ENCODE data around the gene TRPV5.

Gene TRPV5

DNA sequence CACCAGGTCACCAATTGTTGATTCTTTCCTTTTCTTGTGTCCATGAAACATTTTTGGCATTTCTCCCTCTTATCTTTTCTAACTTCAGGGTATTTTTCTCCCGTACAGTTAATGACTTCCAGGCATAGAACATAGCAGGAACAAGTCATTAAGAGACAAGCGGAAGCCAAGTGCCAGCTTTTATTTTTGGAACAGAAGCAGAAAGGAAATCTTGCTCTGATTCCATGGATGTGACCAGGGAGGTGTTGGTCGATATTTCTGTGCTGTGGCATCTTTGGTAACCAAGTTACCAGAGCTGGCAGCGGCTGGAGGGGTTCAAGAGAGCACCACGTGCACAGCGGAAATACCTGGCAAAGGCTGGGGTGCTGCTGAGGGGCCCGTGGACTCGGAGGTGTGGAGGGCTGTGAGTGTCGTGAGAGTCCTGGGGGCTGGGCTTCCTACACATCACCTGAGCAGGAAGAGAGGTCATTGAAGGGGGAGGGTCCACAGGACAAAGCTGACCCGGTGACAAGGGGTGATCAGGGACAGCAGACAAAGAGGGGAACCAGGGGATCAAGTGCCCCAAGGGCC, 7.5 kb upstream of the TRPV5 start:
- DNase-seq (ENCODE audit: low spot score): no peak

DNA sequence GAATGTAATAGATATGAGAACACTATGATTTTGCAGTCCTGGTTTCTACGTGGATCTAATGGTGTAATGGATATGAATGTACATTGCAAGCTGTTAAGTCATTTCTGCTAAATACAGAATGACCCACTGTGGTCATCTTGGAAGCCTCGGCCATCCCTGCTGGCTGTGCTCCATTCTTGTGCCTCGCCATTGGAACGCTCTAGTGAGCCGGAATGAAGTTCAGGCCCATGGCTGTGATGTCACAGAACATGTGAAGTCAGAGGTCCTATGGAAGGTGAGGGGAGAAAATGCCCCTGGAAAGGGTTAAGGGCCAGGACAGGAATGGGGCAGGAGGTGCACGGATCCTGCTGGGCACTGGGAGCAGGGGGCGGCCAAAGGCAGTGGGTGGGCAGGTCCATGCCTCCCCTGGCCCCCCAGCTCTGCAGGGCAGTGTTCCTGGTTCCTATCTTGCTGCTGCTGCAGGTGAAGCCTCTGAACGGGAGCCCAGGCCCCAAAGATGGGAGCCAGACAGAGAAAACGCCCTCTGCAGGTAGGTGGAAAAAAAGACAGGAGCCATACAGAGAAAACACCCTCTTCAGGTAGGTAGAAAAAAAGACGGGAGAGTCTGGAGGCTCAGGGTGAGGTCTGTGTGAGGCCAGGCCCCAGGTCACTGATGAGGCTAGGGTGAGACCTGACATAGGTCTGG, 5.8 kb upstream of the TRPV5 start, which contains the start of gene LLCFC1:
Gene LLCFC1, plus strand, starts transcription at position 259 of the 685 bp plus-strand sequence. Its CDS starts 138 bp downstream, at position 397.
- DNase-seq (ENCODE audit: low spot score): no peak

DNA sequence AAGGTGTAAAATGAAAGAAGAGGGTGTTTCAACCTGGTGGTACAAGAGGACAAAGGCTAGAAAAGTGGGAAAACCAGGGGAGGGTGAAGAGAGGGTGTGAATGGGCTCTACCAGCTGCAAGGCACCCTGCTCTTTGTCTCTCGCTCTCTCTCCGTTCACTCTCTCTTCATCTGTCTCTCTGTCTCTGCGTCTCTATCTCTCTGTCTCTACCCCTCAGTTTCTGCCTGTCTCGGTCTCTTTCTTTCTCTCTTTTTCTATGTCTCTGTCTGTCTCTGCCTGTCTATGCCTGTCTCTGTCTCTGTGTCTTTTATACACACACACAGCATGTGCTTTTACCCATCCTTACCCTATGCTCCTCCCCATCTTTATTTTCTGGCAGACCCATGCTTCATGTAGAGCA, 5.1 kb upstream of the TRPV5 start:
- DNase-seq (ENCODE audit: low spot score): no peak

DNA sequence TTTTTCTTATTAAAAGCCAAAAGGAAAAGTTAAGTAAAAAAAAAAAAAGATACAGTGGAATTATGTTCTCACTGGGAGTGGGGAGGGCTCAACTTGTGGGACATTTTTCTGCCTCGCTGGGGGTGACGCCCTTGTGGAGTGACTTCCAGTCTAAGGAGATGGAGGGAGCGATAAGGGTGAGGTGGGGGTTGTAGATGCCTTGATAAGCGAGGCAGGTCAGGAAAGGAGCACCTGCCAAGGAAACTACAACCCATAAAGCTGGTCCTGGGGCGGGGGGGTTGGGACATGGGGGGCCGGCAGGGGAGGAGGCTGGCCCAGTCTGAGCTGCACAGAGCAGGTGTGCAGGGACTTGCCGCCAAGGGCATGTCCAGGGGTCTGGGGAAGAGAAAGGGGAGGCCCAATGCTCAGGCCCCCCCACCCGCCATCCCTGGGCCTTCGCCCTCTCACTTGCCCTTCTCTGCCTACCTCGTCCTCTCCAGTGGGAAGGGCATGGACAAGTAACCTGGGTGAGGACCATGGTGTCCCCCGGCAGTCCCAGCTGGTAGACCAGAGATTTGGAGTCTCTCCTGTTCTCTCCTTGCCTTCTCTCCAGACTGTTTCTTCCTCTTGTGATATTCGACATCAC, 2.5 kb upstream of the TRPV5 start:
- DNase-seq (ENCODE audit: low spot score): no peak

DNA sequence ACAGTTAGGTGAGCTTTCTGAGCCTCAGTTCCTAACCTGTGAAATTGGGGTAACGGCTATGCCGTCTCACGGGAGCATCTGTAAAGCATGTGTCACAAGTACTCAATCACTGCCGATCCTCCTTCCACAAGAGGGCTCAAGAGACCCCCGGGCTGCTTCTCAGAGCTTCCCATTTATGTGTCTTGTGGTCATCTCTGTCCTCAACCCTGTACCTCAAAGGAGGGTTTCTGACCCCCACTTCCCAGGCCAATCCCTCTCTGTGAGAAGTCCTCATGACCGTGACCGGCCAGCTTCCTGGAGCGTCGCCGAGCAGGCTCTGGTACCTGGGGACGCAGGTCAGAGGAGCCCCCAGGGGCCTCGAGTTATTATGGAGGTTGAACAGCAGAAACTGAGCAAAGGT, 510 bp upstream of the TRPV5 start:
- DNase-seq (ENCODE audit: low spot score): no peak

DNA sequence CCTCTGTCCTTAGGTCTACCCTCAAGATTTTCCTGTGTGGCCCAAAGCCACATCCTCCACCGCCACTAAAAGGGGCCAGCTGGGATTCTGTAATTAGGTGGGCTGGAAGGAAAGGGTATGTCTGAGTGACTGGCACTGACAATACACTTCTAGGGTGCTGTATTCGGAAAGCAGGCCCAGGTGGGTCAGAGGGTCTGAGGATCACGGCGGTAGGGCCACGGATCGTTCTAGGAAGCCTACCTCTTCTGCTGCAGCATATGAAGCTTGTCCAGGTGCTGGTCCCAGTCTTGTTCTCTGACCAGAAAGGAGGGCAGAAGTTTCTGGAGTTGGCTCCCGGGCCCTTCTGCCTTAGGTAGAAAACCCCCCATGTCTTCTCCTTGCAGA, 462 bp downstream of the TRPV5 start:
- DNase-seq (ENCODE audit: low spot score): no peak

DNA sequence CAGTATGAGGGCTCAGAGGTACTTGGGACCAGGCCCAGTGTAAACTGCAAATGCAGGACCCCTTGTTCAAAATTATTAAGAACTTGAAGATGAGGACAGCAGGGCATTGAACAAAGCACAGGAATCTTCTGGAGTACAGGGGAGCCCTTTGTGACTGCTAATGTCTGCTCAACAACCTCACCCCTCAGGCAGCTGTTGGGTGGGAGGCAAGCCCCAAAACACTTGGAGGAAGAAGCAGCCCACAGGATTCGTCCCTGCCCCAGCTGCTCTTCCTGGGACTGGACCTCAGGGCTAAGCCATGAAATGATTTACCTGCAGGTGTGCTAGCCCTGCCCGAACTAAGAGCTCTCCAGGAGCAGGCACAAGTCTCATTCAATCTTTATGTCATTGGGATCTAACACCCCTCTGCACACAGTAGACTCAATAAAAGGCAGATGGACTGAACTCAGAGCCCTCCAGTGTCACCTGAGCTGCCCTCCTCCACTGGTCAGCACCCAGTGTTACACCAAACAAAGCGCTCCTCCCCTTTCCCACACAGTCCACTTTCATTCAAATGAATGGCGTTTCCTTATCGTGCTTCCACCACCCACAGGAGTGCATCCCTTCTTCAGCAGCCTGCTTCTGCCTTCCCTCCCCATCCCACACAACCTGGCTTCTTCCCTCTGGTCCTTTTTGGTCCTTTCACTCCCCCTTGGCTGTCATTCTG, 1.0 kb downstream of the TRPV5 start:
- no peak for DNase-seq (ENCODE audit: low spot score)

DNA sequence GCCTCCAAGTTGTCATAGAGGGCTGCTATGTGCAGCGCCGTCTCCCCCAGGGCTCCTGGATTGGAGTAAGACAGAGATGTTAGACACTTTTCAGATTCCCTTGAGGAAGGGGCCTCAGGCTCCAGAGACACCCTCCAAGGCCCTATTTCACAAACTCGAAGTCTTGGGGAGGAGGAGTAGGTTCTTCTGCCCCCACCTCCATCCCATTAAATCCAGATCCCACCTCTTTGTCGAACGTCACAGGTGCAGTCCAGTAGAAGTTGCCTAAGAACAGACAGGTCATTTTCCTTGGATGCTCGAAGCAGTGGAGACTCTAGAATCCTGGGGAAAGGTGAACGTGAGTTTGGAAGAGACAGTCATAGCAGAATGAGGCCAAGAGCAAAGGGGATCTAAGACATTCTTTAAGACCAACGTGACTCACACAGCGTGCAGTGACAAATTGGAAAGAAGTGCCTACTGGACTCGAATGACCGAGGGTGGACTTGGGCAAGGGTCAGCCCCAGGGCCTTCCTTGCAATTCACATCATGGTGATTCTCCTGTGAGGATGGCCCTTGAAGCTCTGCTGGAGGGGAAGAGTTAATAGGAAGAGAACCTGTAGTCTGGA, 3.3 kb downstream of the TRPV5 start:
- no peak for DNase-seq (ENCODE audit: low spot score)

DNA sequence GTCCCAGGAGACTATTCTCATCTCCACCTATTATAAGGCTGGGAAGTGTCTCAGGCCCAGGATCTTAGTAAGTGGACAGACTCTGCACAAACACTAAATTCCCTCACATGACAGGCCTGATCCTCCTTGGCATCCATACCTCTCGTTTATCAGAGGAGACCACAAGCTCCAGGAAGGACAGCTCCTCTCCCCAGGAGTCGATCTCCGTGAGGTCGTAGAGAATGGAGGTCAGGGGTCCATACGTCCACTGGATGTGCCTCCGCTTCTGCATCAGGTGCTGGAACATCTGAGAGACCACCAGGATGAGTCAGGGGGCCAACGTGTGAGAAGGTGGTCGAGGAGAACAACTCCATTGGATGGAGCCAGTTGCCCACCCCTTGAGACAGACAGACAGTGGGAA, 5.6 kb downstream of the TRPV5 start:
- no peak for DNase-seq (ENCODE audit: low spot score)

DNA sequence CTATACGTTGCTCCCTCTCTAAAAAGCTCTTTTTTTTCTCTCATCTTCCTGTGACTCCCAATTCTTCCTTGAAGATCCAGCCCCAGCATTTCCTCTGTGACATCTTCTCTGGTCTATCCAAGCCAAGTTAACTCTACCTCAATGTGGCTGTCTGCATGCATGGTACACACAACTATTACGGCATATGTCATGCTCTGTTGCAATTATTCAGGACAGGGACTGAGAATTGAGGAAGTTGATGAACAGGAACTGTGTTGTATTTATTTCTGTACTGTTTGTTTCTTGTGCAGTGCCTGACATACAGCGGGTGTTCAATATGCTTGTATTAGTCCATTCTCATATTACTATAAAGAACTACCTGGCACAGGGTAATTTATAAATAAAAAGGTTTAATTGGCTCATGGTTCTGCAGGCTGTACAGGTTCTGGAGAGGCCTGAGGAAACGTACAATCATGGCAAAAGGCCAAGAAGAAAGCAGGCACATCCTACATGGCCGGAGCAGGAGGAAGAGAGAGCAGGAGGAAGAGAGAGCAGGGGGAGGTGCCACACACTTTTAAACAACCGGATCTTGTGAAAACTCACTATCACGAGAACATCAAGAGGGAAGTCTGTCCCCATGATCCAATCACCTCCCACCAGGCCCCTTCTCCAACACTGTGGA, 6.3 kb downstream of the TRPV5 start:
- no peak for DNase-seq (ENCODE audit: low spot score)

DNA sequence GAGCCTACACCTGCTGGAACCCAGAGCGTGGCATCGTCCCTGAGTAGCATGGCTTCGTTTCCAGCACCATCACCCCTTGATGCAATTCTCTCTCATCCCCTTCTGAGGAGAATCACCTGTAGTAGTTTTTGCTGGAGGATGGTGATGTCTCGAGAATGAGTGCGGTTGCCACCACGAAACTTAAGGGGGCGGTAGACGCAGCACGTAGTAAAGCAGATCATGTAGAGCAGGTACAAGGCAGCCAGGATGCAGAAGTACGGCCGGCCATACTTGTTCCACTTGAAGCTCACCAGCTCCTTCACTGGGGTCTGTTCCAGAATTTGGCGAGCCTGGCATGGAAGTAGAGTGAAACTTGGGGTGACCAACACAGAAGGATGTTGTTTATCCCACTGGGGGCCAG, 8.1 kb downstream of the TRPV5 start:
- DNase-seq (ENCODE audit: low spot score): no peak

DNA sequence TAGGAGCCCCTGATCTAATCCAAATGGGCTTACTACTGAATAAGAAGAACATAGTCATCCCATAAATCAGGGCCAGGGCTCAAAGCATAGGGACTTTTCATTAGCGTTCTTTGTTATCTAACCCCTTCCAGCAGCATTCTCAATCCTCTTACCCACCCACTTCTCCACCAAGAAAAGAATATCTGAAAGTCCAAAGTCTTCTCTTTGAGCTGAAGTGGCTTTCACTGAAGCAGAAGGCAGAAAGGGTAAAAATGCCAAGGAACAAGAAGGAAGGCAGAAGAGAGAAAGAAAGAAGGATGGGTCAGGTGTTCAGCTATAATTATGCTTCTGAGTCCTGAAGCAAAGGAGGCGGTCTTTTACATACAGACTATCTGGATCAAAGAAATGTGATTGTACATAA, 10.2 kb downstream of the TRPV5 start:
- DNase-seq (ENCODE audit: low spot score): no peak

DNA sequence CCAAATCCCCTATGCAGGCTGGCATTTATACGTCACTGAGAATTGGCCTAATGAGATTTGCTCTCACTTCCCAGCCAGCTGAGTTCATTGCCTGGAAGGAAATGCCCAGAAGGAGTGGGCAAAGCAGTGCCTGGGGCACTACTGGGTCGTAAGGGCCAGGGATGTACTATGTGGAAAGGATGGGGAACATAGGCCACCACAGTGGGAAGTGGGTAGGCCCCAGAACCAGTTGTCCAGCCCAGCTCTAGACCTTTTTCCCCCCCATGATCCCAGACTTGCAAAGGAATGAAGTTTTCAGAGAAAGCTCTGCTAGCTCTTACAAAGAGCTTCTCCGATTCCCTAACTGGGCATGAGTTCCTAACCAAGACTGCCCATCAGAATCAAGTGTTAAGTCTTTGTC, 13.9 kb downstream of the TRPV5 start:
- DNase-seq (ENCODE audit: low spot score): no peak

DNA sequence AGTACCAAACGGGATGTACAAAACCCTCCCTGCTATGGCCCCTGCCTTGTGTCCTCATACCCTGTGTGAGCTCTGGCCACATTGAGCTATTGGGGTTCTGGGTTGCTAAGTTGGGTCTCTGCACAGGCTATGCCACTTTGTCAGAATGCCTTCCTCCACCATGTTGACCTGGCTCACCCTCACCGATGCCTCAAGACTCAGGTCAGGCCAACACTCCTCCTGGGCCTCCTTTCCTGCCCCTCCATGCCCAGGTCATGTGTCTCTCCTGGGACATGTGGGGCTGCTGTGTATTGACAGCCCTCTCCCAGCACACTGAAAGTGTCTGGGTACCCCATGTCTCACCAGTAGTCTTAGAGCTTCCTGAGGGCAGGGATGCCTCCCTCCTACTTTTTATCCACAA, 14.6 kb downstream of the TRPV5 start:
- DNase-seq (ENCODE audit: low spot score): no peak

DNA sequence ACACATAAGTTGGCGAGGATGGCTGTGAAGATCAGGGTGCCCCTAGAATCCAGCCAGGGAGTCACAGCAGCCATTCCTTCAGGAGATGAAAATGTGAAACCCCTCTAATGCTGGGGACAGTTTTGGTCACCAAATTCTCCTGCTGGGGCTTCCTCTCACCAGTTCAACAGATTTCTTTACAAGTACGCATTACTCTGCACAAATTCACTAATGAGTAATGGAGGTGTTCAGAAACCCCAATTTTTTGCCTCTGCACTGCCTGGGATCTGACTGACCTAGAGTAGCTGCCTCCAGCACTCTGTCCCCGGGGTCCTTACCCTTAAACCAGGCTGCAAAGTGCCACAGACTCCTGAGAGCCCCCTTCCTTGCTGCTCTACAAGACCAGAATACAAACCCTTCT, 16.1 kb downstream of the TRPV5 start:
- no peak for DNase-seq (ENCODE audit: low spot score)

DNA sequence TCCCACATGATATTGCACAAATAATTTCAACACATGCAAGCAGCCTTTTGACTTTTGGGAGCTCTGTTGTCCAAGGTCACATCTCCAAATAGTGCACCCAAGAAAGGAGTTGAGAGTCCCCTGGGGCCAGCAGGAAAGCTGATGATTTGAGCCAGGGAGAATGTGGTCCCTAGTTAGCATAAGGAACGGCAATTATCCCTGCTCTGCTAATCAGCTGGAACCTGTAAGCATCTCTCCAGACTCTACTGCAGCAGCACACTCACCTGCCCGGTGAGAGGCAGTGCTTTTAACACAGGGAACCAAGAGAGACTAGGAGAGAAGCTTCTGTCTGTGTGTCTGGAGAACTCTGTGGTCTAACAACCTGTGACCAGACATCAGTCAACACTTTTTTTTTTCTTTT, 17.0 kb downstream of the TRPV5 start:
- DNase-seq (ENCODE audit: low spot score): no peak

DNA sequence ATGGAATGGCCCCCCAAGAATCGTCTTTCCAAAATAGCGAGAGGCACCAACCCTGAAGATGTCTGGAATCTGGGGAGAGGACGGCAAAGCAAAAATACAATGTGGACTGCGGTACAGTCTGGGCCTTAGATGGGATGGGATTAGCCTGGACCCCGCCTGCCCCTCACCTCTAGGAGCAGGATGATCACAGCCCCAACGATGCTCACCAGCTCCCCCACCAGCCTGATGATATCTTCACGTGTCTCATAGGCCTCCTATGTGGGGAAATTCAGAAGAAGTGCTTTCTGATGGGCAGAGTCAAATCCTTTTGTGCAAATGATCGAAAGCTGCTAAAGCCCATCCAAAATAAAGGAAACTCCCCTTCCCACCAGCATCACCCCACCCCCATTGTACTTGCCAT, 18.2 kb downstream of the TRPV5 start:
- DNase-seq (ENCODE audit: low spot score): no peak

DNA sequence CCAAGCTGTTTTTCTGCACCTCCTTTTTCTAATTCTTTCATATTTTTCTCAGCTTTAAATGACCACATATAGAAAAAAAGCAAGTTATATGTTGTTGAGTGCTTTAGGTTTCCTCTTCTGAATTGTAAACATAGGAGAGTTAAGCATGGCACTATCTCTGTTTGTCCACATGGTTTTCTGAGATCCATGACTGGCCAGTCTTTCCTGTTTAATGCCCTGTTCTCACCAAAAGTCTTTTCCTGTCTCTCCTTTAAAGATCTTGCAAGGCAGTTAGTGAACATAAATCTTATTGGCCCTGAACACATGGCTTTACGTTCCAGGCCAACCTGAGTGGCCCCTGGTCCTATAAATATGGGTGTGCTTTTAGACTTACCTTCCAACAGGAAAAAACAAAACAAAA, 19.4 kb downstream of the TRPV5 start:
- DNase-seq (ENCODE audit: low spot score): no peak

DNA sequence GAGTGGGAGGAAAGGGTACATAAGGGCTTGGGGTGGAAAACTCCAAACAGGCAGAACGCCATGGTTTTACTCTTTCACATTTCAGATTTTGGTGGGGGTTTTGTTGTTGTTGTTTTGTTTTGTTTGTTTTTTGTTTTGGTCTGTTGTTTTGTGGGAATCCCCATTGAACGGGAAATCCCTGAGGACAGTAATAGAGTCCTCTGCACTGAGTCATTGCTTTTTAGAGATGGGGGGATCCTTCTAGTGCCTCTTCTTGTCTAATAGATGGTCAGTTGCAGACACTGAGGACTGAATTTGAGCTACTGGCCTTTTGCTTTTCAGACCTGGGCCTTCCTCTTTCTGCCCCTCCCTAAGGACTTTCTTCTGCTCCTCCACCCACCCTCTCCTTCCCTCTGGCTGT, 20.0 kb downstream of the TRPV5 start:
- no peak for DNase-seq (ENCODE audit: low spot score)

DNA sequence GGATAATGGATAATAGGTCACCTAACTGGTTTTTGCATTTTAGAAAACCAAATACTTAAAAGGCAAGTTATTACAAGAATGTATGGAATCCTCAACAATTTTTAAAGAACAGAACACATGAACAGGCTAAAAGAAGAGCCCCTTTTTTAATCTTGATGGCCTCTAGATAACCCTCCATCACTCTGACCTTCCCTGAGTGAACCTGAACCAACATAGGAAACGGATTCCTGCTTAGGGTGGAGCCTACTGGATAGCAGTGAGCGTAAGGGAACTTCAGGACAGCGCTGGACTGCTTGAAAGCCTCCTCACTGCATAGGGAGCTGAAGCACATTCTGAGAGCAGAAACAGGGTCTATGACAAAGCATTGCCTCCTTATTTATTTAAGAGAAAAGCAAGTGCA, 20.5 kb downstream of the TRPV5 start:
- DNase-seq (ENCODE audit: low spot score): no peak

DNA sequence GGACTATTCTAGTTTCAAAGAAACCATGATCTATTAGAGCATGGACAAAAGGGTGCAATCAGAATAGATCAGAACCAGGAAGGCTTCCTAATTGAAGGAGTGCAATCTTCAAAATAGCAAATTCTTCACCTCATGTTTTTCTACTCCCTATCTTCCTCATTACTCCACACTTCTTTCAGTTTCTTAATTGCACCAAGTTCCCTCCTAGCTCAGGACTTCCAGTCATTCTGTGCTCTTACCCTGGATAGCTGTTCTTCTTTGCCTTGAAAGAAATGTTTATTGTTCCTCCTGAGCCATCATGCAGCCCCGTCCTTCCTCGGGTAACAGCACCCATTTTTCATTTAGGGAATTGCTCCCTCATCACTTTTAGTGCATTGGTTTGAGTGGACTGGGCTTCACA, 23.1 kb downstream of the TRPV5 start:
- DNase-seq (ENCODE audit: low spot score): no peak

DNA sequence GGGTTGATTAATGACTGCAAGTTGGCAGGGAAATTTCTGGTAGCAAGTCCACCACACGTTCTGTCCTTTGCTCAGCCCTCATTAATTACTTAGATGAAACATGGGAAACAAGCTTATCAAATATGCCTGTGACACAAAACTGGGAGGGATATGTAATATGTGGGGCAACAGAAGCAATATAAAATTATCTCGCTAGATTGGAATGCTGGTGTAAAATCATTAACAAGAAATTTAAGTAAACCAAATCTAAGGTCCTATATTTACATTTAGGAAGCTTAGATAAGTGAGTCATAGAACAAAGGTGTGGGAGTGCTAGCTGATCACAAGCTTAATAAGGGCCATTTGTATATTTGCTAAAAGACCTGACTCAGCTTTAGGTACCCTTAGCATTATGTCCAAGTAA, 23.5 kb downstream of the TRPV5 start:
- DNase-seq (ENCODE audit: low spot score): no peak

All from CD4-positive, alpha-beta T cell treated with Interleukin-6 at 100 ng/mL for 8 hours (primary cell).